Heart right ventricle (tissue), 16 donors: ENCODE measurements around the gene GRB10. TPM values are rescaled to one million over a fixed set of nuclear protein-coding genes. Genes with fewer than 3 reads are reported as not detected.

ENCODE experiments used
- ATAC-seq, 8 donors: fragments of 200-7000 bp; cut with Tn5 transposase; one replicate each; pipeline ENCODE4 v1.9.1; 2020; ENCODE audit warnings: mild to moderate bottlenecking in 8 of 8, moderate library complexity in 8 of 8, moderate number of reproducible peaks in 1 of 8
- DNase-seq, 2 donors: peaks; one replicate each; pipeline ENCODE4 v3.0.0-alpha.2; 2020
- H3K27ac ChIP-seq, 10 donors: fragments of 200-600 bp; sonication (generic) in 2 of 10; one replicate each; pipeline versions ENCODE4 v1.5.0 to v1.8.0; 2020 to 2022; ENCODE audit warnings: mild to moderate bottlenecking in 3 of 10
- H3K27me3 ChIP-seq, 7 donors: fragments of 200-600 bp; one replicate each; pipeline ENCODE4 v1.8.0; 2021 to 2022; ENCODE audit warnings: mild to moderate bottlenecking in 2 of 7
- H3K36me3 ChIP-seq, 9 donors: fragments of 200-600 bp; sonication (generic) in 1 of 9; one replicate each; pipeline versions ENCODE4 v1.5.0 to v1.8.0; 2020 to 2022; ENCODE audit warnings: mild to moderate bottlenecking in 2 of 9
- H3K4me1 ChIP-seq, 9 donors: fragments of 200-600 bp; sonication (generic) in 1 of 9; one replicate each; pipeline versions ENCODE4 v1.5.0 to v1.8.0; 2020 to 2022; ENCODE audit warnings: mild to moderate bottlenecking in 4 of 9
- H3K4me3 ChIP-seq, 10 donors: fragments of 200-600 bp; sonication (generic) in 2 of 10; one replicate each; pipeline versions ENCODE4 v1.5.0 to v1.8.0; 2020 to 2022; ENCODE audit warnings: mild to moderate bottlenecking in 7 of 10, moderate library complexity in 2 of 10
- H3K9me3 ChIP-seq, 11 donors: fragments of 200-600 bp in 10 of 11; sonication (generic) in 2 of 11; one replicate each; pipeline versions ENCODE4 v1.5.0 to v1.8.0; 2013 to 2022; ENCODE audit warnings: mild to moderate bottlenecking in 2 of 11, control low read depth in 1 of 11, moderate library complexity in 1 of 11
- CTCF ChIP-seq, 9 donors: fragments of 200-600 bp; sonication (generic) in 2 of 9; IDR thresholded peaks; one replicate each; pipeline versions ENCODE4 v1.5.0 to v1.8.0; 2021 to 2022; ENCODE audit warnings: antibody characterized with exemption in 9 of 9, mild to moderate bottlenecking in 5 of 9, moderate library complexity in 1 of 9
- WGBS, 2 donors: extraction: QIAGEN DNeasy Blood & Tissue Kit; methylation state at CpG; one replicate each; pipeline ENCODE4 v1.1.7; 2013; ENCODE audit warnings: inconsistent platforms in 1 of 2; 5-methylcytosine and 5-hydroxymethylcytosine counted together
- intact Hi-C, 10 donors: fragments of 100-400 bp; cut with DNase I; formaldehyde crosslinking; loops; one replicate each; pipeline versions ENCODE4 v1.11.1 to v1.14.2; 2022
- polyA plus RNA-seq, 2 donors: library from polyadenylated mRNA; stranded (reverse); fragments of 200-250 nt; gene quantifications; one replicate each; pipeline ENCODE4 v1.2.3, GENCODE V29; 2013
- total RNA-seq, 10 donors: library from RNA; stranded (reverse); fragmentation: NEBNext Ultra II Directional in 3 of 10; extraction: Animal tissue kit (Norgen Biotek cat#: 25700) in 3 of 10; gene quantifications; one replicate each; pipeline versions ENCODE4 v1.2.1 to v1.2.4, GENCODE V29; 2021 to 2023
- donor health status: Arrhythmogenic right ventricular cardiomyopathy.
- donor health status: ischemic (EF 13 %, LVEDD 7.1; RV severe dilation, severe dysfunction).
- donor health status: healthy with polysubstance abuse.
- donor health status: DM: no; HTN: yes; CAD: no.
- donor health status: DM: no; HTN: no; CAD: no.
- donor health status: ischemic (EF 25% LVEDD 6.9; RV normal size, moderate dysfunction).
- donor health status: ischemic (EF 25% LVEDD 5.7; RV mildly dilated, moderate dysfunction).
- donor health status: healthy.
- donor health status: DM: yes; HTN: yes; CAD: no.
- donor health status: Ischemic cardiomyopathy.
- donor health status: ischemic (EF 35%, LVEDD 5.7; RV mildly dilated, moderate dysfunction).
- donor health status: nonischemic (EF 11% LVEDD 7.7; RV severe dilation, severe dysfunction).
- donor health status: DM: yes; HTN: yes; CAD: no.
- donor health status: PGD.
- donor health status: ischemic (EF 29% LVEDD 5.4; RV normal size, mild dysfunction).
- donor health status: nonischemic (EF 23%, LVEDD 6.1; RV moderate dilation, normal function).

GRB10 gene
- total and polyA plus RNA-seq, 12 donors: 13.2 to 48.7 (median 29.6) TPM

DNA sequence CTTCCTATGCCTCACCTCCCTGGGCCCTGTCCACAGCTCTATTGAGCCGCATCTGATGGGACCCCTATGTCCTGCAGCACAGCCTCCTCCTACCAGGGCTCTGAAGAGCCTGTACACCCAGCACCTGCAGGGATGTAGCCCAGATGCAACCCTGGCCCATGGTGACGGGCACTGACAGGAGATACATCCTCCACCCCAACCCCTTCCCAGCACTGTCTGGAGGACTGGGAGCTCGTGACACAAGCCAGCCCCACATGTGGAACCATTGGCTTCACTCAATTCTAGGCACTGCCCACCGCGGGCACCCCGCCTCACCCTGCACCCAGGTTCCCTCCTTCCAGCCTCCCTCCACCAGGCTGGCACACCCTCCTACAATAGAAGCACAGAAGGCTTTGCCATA, 2.6 kb upstream of the GRB10 start:
- intact Hi-C loops: loop anchor here in 4 of 10 donors (5.0 to 10.0 kb wide), 3 partner anchors 73 to 359 kb away; no protein-coding TSS in a partner anchor
- DNase-seq: no peak
- Histone ChIP-seq H3K27me3 (peaks cover 0 to 6% (median 0%) of the 10 kb centered on the region in 7 donors), H3K36me3 (no peaks in the 10 kb centered on the region), H3K4me3 (no peak overlapping the region), H3K4me1 (peaks cover 4 to 86% (median 52%) of the 10 kb centered on the region in 9 donors), H3K27ac (no peak overlapping the region), H3K9me3 (peaks cover 0 to 9% (median 0%) of the 10 kb centered on the region in 11 donors)
- no peak for ATAC-seq
- no peak for TF ChIP-seq CTCF (IDR thresholded peaks at IDR 0.05)
- 92 to 94% methylated on average over 6 of the region's 6 CpGs for WGBS, 2 donors

- H3K9me3 ChIP-seq: peaks cover 0 to 9% (median 0%) of the 10 kb centered on the region in 11 donors
- no peak for TF ChIP-seq CTCF (IDR thresholded peaks at IDR 0.05)
- H3K4me1 ChIP-seq: peaks cover 4 to 86% (median 51%) of the 10 kb centered on the region in 9 donors
- intact Hi-C loops: loop anchor here in 6 of 10 donors (5.0 to 10.0 kb wide), 5 partner anchors 281 to 361 kb away; no protein-coding TSS in a partner anchor
- WGBS, 2 donors: 84 to 88% methylated on average over 12 of the region's 12 CpGs
- ATAC-seq: no peak
- no peak for DNase-seq
- peak overlapping the region in 1 of 10 donors; percentile 15 for H3K27ac ChIP-seq
- H3K4me3 ChIP-seq: no peak overlapping the region
- peaks cover 0 to 5% (median 0%) of the 10 kb centered on the region in 9 donors for H3K36me3 ChIP-seq
- peaks cover 0 to 6% (median 0%) of the 10 kb centered on the region in 7 donors for H3K27me3 ChIP-seq
These were observed 1.3 kb upstream of the GRB10 start for GRCh38 chr7:50783801-50784507.

- peaks cover 0 to 5% (median 0%) of the 10 kb centered on the region in 9 donors for H3K36me3 ChIP-seq
- H3K27me3 ChIP-seq: peaks cover 0 to 6% (median 0%) of the 10 kb centered on the region in 7 donors
- no peak overlapping the region for H3K27ac ChIP-seq
- ATAC-seq (peak in 1 of 8 donors; percentile 18), DNase-seq (no peak)
- no peak for TF ChIP-seq CTCF (IDR thresholded peaks at IDR 0.05)
- peaks cover 4 to 80% (median 51%) of the 10 kb centered on the region in 9 donors for H3K4me1 ChIP-seq
- WGBS, 2 donors: 58 to 62% methylated on average over 7 of the region's 7 CpGs
- peak overlapping the region in 7 of 10 donors; percentile 58 to 65 (median 61) for H3K4me3 ChIP-seq
- intact Hi-C loops: loop anchor here in 6 of 10 donors (5.0 to 10.0 kb wide), 5 partner anchors 281 to 361 kb away; no protein-coding TSS in a partner anchor
- peaks cover 0 to 3% (median 0%) of the 10 kb centered on the region in 11 donors for H3K9me3 ChIP-seq
These were observed 607 bp upstream of the GRB10 start for GRCh38 chr7:50783303-50783702.

- intact Hi-C loops: loop anchor here in 6 of 10 donors (5.0 to 10.0 kb wide), 5 partner anchors 283 to 363 kb away; no protein-coding TSS in a partner anchor
- 60% methylated on average over 49 of the region's 49 CpGs for WGBS, 2 donors
- no peak for TF ChIP-seq CTCF (IDR thresholded peaks at IDR 0.05)
- H3K4me3 ChIP-seq: peak overlapping the region in 8 of 10 donors; percentile 14 to 65 (median 42)
- H3K36me3 ChIP-seq: peaks cover 0 to 7% (median 0%) of the 10 kb centered on the region in 9 donors
- DNase-seq (peak in 1 of 2 donors; percentile 24), ATAC-seq (peak in 6 of 8 donors; percentile 10 to 78 (median 46))
- H3K4me1 ChIP-seq: peaks cover 4 to 64% (median 39%) of the 10 kb centered on the region in 9 donors
- H3K27me3 ChIP-seq: peaks cover 0 to 6% (median 0%) of the 10 kb centered on the region in 7 donors
- no peaks in the 10 kb centered on the region for H3K9me3 ChIP-seq
- peak overlapping the region in 5 of 10 donors; percentile 6 to 55 (median 12) for H3K27ac ChIP-seq
These were observed 1.1 kb downstream of the GRB10 start for GRCh38 chr7:50781381-50782293.
